GM19238 (cell line): ENCODE measurements around the gene CKS1B.

Source experiments
- DNase-seq: peaks from one replicate; pipeline ENCODE4 v3.0.0; 2011; ENCODE audit warnings: low spot score; ENCODE audit not compliant: insufficient read length

The CKS1B gene

DNA sequence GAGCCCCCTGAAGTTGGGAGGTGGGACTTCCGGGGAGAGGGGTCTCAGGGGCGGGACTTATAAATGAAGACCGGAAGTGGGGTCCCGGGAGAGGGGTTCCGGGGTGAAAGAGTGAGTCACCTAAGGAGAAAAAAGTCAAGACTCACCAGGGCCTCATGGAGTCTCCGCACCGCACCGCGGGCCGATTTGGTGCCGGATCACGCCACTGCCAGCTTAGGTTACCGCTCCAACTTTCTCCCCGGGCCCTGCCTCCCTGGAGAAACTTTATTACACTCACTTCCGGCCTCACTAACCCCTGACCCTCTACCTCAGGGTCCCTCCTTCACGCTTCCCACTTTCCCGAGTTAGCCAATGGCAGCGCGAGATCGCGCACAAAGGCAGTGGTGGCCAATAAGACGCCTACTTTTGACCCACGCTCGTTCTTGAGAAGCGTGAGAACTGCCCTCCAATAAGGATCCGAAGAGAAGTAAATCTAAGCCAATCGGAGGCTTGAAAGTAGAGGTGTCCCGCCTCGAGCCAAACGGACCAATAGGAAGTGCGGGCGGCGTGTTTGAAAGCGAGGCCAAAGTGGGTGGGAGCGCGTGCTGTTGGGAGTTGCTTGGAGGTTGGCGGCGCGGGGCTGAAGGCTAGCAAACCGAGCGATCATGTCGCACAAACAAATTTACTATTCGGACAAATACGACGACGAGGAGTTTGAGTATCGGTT, at the start of gene CKS1B:
Gene CKS1B, plus strand, starts transcription at position 580 of the 706 bp plus-strand sequence. Its CDS starts 65 bp downstream, at position 645.
- DNase-seq: peak; percentile 95

DNA sequence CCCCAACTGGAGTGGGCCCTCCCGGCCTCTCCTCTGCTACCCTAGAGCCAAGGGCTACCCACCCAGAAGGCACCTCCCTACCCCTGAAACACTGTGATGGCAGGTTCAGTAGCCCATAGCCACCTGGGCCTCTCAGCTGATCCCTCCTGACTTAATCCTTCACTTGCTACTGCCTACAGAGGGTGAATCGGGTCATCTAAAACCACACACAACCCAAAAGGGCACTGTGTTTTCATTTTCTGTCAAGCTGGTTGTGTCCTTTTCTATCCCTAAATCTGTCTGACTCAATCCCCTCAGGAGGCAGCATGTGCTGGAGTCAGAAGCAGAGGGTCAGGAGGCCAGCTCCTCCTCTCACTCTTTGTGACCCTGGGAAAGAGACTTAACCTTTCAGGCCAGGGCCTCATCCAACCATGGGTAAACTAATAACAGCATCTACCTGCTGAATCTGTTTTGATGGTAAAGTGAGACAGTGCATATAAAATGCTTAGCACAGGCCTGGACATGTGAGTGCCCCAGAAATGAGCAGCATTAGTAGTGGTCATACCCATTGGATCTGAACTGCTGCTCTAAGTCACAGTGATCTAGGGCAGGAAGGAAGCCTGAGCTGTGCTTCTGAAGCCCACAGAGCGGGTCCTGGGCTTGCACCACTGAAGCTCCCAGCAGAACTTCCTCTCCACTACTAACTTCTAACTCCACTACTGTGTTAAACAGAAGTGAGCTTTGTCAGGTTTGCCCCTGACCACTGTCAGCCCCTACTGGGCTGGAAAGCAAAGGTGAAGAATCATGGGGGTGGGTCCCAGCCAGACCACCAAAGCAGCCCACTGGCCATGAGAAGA, 48.9 kb upstream of the CKS1B start:
- no peak for DNase-seq

DNA sequence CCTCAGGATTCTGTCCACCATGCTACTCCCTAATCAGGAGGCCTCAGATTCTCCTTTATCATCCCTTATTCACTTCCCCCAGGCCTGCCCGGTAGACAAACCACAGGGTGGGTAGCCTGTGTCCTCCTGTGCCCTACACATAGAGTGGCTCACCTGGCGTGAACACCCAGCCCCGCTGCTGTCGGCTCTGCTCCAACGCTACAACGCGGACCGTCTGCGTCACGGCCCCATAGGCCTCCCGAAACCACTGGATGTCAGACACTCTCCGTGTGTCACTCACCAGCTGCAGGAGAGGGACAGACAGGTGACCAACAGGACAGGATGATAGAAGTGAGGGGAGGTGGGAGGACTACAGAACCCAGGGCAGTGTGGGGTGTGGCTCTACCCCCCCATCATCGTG, 48.3 kb upstream of the CKS1B start:
- DNase-seq: no peak

DNA sequence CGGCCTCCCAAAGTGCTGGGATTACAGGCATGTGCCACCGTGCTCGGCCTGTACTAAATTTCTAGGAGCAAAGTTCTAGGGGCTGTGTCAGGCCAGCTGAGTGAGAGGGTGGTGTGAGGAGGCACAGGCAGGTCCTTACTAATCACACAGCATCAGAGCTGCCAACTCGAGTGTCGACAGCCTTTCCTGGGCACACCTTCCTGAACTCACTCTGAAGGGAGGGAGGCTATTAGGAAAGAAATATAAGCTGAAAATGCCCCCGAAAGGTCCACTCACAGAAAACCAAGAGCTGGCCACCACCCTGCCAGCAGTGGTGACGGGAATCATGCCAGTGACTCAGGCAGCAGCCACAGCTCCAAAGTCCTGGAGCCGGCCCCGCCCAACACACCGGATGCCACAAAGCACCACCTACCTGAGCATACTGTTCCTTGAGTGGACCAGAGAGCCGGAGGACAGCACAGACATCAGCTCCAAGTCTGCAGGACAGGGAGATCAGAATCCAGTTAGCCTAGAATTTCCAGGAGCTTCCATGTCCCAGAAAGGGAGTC, 42.5 kb upstream of the CKS1B start:
- no peak for DNase-seq

DNA sequence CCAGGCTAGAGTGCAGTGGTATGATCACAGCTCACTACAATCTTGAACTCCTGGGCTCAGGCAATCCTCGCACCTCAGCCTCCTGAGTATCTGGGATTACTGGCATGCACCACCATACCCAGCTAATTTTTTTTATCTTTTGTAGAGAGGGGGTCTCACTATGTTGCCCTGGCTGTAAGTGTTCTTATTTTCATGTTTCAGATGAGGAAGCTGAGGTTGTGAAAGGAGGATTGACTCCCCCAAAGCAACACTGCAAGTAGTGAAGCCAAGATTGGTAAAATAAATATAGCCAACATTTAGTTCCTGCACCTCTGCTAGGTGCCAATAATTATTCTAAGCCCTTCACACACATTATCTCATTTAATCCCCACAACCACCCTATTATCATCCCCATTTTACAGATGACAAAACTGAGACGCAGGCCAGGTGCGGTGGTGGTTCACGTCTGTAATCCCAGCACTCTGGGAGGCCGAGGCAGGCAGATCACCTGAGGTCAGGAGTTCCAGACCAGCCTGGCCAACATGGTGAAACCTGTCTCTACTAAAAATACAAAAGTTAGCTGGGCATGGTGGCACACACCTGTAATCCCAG, 40.0 kb upstream of the CKS1B start:
- no peak for DNase-seq

DNA sequence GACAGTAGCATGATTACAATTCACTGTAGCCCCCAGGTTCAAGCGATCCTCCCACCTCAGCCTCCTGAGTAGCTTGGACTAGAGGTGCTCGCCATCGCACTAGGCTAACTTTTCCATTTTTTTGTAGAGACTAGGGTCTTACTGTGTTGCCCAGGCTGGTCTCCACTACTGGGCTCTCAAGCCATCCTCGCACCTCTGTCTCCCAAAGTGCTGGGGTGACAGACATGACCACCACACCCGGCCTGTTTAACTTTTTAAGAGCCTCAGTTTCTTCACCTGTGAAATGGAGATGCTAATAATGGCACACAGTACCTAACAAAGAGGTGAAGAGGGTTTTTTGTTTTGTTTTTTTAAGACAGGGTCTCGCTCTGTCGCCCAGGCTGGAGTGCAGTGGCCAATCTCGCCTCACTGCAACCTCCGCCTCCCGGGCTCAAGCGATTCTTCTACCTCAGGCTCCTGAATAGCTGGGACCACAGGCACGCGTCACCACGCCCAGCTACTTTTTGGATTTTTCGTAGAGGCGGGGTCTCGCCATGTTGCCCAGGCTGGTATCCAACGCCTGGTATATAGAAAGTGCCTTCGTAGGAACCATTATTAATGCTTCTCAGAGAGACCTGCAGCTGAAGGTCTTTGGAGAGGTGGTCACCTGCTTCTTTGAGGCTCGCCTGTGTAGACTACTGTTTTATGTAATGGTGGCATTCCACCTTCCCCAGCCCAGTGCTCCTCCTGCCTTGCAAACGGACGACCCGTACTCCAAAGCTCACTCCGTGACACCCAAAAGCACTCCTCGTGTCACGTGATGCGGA, 38.5 kb upstream of the CKS1B start:
- DNase-seq: no peak

DNA sequence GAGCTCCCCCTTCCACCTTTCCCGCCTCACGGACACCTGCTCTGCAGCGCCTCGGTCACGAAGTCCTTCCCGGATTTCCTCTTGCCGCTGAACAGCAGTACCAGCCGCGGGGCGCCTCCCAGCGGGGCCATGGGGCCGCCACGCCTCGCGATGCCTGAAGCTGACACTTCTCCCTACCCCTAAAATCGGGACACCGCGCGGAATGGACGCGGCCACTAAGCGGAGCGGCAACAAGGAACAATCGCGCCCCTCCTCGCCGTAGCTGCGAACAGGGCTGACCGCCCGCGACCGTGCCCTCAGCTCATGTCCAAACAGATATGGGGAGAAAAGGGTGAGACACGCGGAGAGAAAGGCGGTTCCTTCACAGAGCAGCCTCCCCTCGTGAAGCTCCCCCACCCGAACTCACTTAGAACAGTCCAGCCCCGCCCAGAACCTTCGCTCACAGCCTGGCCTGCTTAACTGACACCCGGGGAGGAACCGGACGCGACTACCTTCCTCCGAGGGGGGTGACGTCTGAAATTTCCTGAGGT, 37.9 kb upstream of the CKS1B start, which contains the start of gene PMVK:
Gene PMVK, minus strand, starts transcription at position 165 of the 530 bp plus-strand sequence. Its CDS starts 34 bp downstream, at position 131.
- DNase-seq: peak; percentile 88

DNA sequence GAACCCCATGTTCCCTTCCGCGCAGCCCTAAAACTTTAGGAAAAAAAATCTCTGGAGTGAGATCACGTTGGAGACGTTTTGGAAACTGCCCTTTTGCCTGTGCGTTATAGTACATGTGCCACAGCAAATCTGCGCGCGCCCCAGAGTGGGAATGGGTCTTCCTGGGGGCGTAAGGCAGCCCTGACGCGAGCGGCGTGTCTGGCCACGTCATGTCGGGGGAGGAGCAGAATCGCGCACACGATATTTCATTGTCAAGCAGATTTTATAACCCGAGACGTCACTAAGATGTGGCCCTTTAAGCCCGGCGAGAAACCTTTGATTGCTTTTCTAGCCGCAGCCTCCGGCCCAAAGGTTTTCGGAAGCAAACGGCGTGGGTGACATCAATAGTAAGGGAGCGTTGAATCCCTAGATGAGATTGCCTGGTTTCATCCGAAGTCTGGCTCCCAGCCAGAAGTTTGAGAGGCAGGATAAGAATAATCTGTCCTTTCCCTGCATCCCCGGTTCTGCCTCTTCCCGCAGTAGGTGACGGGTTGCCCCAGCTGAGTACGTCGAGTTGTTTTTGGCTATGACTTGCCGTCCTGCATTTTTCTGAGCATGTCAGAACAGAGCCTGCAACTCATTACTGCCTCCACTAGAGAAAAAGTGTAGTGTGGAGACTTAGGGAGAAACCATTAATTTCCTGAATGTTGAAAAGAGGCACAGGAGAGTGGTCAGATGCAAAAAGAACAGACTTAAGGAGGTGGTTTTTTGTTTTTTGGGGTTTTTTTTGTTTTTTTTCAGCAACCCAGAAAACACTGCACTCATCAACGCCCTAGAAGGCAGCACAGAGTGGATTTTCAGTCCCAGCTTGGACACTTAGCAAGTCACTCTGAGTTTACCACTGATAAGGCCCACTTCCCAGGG, 37.1 kb upstream of the CKS1B start:
- peak; percentile 77 for DNase-seq

DNA sequence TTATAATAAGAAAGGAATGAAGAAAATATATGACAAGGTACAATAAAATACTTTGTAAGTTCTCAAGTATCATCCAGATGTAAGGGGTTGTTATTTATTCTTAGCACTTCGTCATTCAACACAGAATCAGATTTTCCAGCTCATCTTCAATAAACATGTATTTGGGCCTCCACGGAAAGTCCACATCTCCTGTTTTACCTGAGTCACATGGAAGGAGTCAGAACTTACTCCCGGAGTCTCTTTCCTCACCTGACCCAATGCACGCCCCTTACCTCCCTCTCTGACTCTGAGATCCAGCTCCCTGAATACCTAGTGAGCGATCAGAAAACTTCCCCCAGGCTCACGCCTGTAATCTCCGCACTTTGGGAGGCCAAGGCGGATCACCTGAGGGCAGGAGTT, 36.5 kb upstream of the CKS1B start:
- no peak for DNase-seq

DNA sequence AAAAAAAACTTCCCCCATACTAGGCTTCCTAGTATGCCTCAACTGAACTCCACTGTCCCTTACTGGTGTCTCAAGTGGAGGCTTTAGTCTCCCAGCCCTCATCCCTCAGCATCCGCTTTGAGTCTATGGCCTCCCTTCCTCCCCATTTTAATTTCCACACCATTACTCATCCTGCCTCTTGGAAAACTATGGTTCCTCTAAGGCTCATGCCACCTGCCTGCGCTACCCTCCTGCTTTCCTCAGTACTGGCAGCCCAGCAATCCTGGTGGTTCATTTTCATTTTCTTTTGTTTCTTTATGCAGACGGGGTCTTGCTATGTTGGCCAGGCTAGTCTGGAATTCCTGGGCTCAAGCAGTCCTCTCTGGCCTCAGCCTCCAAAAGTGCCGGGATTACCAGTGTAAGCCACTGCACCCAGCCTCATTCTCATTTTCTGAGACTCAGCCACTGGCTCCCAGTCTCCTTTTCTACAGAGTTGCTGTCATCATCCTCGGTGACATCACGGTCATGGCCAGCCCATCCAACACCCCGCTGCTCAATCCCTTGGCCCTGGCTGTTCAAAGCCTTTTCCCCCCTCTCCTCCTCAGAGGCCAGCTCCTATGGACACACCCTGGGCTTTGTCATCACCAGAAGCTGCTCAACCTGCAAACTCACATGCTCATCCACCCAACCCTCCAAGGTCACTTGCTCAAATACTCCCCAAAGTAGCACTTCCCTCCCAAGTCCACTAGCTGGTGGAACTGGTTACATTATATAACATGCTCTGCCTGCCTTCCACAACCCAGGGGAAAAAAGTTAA, 35.7 kb upstream of the CKS1B start:
- DNase-seq: no peak

DNA sequence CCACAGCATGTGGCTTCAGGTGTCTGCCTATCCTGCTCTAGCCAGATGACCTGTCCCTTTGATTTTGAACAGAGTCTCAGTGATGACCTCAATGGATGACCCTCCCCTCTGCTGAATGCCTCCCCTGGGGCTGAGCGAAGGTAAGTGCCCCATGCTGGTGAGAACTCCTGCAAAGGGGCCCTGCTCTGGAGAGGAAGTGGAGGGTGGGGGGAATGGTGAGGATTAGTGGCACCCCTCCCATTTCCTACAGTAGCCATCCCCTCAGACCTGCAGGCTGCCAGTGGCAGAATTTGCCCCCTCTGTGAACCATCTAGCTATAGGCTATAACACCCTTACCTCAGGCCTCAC, 34.3 kb upstream of the CKS1B start:
- DNase-seq: no peak

DNA sequence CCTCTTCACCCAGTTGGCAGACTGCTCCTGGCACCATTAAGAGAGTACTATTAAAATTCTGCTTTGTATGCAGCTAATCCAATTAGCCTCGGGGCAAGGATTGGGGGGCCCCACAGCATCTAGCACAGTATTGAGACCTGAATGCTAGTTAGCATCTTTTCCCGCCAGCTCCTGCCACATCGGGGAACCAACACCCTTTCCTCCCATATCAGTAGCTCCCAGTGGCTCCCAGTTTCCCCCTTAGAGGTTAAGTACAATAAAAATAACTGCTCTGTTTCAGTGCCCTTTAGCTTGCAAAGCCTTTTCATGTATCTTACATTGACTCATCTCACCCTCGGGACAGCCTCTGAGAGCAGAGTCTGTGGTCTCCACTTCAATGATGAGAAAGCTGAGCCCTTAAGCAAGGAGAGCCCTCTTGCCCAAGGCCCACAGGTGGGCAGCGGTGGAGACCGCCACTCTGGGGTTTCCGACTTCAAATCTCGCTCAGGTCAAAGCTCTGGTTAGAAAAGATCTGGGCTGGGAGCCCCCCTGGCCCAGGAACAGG, 33.8 kb upstream of the CKS1B start:
- no peak for DNase-seq

DNA sequence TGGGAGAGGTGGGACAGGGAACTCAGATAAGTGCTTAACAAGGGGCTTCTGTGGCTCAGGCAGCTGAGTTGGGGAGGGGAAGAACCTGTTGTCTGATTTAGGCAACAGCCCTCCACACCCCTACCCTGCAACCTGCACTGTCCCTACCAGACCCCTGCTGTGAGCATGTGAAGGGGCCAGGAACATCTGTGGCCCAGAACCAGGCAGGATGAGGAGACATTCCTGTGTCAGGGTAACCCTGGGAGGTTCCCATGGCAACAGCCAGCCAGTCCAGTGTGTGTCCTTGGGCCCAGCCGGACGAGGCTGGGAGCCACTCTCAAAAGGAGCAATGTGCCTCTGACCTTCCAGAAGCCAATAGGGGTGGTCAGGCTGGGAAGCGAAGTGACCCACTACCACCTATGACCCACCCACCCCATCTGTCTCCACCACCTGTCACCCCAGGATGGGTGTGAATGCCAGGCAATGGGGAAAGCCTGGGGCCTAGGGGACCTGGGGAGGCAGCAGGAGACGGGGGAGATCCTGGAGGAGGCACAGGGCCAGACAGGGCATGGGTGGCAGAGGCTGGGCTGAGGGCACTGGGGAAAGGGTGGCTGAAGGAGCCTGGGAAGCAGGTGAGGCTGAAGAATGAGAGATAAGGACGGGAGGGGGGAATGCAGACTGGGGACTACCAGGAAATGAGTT, 33.0 kb upstream of the CKS1B start:
- DNase-seq: no peak

DNA sequence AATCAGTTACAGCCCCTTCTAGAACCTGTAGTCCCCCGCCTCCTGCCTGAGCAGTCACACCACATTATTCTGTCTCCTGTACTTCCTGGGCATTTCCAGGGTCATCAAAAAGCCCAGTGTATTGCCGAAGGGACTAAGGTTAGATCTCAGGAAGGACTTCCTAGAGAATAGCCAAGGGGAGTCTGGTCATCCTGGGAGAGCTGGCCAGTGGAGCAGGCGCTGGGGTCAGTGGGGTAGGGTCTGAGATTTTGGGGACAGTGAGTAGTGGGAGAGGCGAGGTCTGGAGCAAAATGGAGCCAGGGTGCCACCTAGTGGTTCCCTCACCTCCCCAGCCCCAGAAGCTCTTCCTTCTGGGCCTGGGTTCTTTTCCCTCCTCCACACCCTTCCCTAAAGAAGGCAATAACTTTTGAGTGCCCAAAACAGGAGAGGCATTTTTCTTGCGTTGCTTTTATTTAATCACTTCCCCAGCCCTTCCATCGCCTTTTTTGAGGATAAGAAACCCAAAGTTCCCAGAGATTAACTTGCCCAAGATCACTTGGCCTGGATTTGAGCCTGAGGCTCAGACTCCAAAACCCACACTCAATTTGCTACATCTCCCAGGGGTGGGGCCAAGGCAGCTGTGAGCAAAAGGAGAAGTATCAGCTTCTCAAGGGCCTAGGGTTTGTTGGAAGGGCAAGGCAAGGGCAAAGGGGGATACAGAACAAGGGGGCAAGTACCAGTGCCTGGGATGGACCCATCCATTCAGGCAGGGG, 30.7 kb upstream of the CKS1B start:
- DNase-seq: peak; percentile 56

DNA sequence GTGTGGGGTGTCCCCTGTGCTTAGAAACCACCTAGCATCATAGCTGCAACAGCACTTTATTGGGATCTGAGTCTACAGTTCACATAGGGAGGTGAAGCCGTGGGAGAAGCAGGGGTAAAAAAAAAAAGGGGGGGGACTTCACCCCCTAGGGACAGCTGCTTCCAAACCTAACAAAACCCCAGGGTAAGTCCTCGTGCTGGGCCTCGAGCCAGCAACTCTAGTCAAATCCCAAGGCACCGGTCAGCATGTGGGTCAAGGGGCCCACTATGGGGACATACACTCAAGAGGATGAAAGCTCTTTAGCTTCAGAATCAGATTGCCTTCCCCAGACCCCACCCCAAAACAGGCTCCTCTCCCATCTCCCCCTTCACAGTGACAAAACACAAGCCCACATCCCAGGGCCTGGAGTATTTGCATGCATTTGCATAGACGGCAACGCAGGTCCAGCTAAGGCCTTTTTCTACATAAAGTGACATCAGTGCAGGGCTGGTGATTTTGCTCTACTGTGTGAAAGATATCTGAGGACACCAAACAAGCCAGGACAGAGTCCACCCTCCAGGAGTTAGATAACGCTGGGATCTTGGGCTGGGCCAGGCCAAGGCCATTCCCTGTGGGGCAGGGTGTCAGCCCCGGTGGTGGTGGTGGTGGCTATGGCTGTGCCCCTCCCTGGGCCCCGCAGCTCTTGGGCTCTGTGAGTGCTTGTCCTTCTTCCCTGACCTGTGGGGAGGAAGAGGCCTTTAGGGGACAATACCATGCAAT, 29.9 kb upstream of the CKS1B start:
- DNase-seq: no peak

DNA sequence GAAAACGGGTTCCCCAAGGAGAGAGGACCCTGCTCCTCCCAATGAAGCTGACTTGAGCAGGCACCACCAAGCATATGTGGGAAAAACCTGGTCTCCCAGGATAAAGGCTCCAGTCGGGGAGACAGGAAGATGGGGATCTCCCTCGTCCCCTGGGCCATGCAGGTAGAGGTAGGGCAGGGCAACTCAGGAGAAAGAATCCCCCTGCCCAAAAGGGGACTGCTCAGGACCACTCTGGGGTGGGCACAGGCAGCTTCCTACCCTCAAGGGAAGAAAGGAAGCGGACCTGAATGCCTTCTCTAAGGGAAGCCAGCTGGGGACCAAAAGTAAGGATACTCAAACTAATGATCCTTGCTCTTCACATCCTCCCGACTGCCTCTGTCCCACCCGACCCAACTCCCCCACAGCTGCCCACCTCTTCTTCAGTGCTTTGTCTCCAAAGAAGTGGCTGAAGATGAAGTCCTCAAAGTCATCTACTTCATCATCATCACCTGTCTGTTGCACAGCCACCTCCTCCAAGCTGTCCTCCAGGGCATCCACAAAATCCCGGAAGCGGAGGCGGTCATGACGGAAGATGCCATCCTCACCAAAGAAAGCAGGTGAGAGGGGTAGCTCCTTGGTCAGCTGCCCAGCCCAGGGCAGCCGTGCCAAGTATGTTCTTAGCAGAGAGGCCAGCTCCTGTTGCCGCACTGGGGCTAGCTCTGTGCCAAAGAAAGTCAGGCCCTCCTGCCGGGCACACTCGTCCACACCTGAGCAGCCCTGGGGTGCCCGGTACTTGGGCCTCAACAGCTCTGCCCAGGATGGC, 29.1 kb upstream of the CKS1B start:
- no peak for DNase-seq
